Measurements from ENCODE around the gene MTA3. TPM values are rescaled to one million over a fixed set of nuclear protein-coding genes. Genes with fewer than 3 reads are reported as not detected.

Gene MTA3
- total and polyA plus RNA-seq, 2 donors (not counting 3 experiments of a cell fraction or from before 2014, with no cell fraction given): 36.3 to 53.3 TPM

DNA sequence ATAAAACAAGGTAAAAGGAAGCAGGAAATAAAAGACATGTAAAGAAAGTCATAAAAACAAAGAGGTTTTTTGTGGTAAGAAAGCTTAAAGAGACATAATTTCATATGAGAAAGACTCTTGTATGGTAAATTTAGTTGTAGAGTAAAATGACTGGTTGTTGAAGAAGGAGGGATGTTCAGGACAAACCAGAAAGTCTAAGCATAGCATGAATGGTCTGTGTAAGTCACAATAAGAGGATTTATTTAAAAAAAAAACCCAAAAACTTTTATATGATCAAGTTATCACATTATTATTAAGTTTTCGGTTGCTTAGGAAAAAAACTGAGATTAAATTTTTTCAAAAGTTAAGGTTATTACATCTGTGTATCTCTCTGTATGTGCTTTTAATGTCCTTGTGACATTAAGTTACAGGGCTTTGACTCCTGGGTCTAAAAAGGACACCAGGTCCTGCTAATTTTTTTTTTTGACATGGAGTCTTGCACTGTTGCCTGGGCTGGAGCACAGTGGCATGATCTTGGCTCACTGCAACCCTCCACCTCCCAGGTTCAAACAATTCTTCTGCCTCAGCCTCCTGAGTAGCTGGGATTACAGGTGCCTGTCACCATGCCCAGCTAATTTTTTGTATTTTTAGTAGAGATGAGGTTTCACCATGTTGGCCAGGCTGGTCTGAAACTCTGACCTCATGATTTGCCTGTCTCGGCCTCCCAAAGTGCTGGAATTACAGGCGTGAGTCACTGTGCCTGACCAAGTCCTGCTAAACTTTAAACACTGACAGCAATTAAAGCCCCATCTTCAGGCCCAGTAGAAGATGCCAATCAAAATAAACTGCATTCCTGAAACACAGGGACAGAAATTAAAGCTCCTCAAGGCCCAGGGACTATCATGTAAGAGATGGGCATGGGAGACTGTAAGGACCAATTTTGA is 209.7 kb downstream of the MTA3 start:
- intact Hi-C loops (cut with micrococcal nuclease) (no loop called here), dilution Hi-C loops (cut with MboI; ENCODE audit: extremely low pct_ligation_motif_present, low sequenced_read_pairs) (no loop called here)
- ChIA-PET POLR2A (interaction anchor here (0.8 kb wide), 1 partner anchor 15 kb away, joined by 3 read pairs; no protein-coding TSS in a partner anchor), CTCF (no interaction called here)
- no peak for DNase-seq (ENCODE audit: low read depth, low spot score)
- Histone ChIP-seq H3K9me1 (replicated peaks; ENCODE audit: control insufficient read depth, extremely low read depth, insufficient read depth, low read length) (no peaks in the 10 kb centered on the region), H3K4me1 (ENCODE audit: control insufficient read depth, extremely low read depth, insufficient read depth, low read length) (no peaks in the 10 kb centered on the region), H3K27ac (ENCODE audit: insufficient read depth, low read depth, low read length) (no peak overlapping the region), H3K9ac (replicated peaks; ENCODE audit: extremely low read depth, insufficient read depth, low read length) (no peak overlapping the region), H4K20me1 (replicated peaks; ENCODE audit: control insufficient read depth, extremely low read depth, insufficient read depth, low read length) (no peaks in the 10 kb centered on the region), H3K4me3 (replicated peaks in 1 of 3; ENCODE audit: insufficient read depth in 1 of 3, low read depth in 1 of 3, low read length in 3 of 3) (no peak overlapping the region), H3K4me2 (ENCODE audit: insufficient read depth, low read length) (no peak overlapping the region), H2AFZ (ENCODE audit: low read depth, low read length) (no peak overlapping the region), H3K9me3 (replicated peaks; ENCODE audit: control insufficient read depth, insufficient read depth, low read length) (no peaks in the 10 kb centered on the region), H3K27me3 (ENCODE audit: control insufficient read depth in 2 of 2, insufficient read depth in 2 of 2, low read length in 2 of 2) (no peaks in the 10 kb centered on the region), H3K79me2 (ENCODE audit: control insufficient read depth, insufficient read depth, low read length) (no peaks in the 10 kb centered on the region), H3K36me3 (ENCODE audit: control insufficient read depth in 2 of 2, extremely low read depth in 1 of 2, insufficient read depth in 2 of 2, low read length in 2 of 2) (no peaks in the 10 kb centered on the region)
- FAIRE-seq: no peak
- TF ChIP-seq POLR2A (IDR thresholded peaks at IDR 0.05; ENCODE audit: low read depth, low read length) (no peak), FOS (IDR thresholded peaks at IDR 0.05; ENCODE audit: borderline replicate concordance, insufficient read depth, low read length) (no peak), POLR2AphosphoS5 (IDR thresholded peaks at IDR 0.05; ENCODE audit: insufficient read depth, low read depth, low read length) (no peak), GATA2 (IDR thresholded peaks at IDR 0.05; ENCODE audit: insufficient read depth, insufficient read length, low read depth, low read length) (no peak), EZH2 (IDR thresholded peaks at IDR 0.05; ENCODE audit: borderline replicate concordance, low read depth, low read length, severe bottlenecking) (no peak)
- TF ChIP-seq, protein P1, sequence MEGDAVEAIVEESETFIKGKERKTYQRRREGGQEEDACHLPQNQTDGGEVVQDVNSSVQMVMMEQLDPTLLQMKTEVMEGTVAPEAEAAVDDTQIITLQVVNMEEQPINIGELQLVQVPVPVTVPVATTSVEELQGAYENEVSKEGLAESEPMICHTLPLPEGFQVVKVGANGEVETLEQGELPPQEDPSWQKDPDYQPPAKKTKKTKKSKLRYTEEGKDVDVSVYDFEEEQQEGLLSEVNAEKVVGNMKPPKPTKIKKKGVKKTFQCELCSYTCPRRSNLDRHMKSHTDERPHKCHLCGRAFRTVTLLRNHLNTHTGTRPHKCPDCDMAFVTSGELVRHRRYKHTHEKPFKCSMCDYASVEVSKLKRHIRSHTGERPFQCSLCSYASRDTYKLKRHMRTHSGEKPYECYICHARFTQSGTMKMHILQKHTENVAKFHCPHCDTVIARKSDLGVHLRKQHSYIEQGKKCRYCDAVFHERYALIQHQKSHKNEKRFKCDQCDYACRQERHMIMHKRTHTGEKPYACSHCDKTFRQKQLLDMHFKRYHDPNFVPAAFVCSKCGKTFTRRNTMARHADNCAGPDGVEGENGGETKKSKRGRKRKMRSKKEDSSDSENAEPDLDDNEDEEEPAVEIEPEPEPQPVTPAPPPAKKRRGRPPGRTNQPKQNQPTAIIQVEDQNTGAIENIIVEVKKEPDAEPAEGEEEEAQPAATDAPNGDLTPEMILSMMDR (IDR thresholded peaks at IDR 0.05; ENCODE audit: extremely low read depth in 1 of 2, insufficient read depth in 1 of 2, low read depth in 1 of 2, low read length in 2 of 2): no peak
- no TSS peak for BruUV-seq (replicated peaks)

All from endothelial cell of umbilical vein (primary cell).